ENCODE results near the gene DNASE1L3. TPM values are rescaled to one million over a fixed set of nuclear protein-coding genes. Genes with fewer than 3 reads are reported as not detected.

The DNASE1L3 gene
- total and polyA plus RNA-seq, 2 of the 8 experiments (the other 6 are each of a cell fraction or from before 2014, with no cell fraction given), result not detected

- ChIA-PET POLR2A (ENCODE audit: partially characterized antibody) (interaction anchor here (0.7 kb wide), 1 partner anchor 110 kb away, joined by 3 read pairs; no protein-coding TSS in a partner anchor), CTCF (ENCODE audit: partially characterized antibody) (interaction anchor here (1.3 to 3.0 kb wide), 7 partner anchors 9 to 110 kb away, joined by 3 to 15 read pairs (median 6); partner anchors contain the start of genes DNASE1L3 and RPP14)
- FAIRE-seq (no peak), DNase-seq (ENCODE audit: low read depth in 1 of 2, low spot score in 2 of 2) (no peak)
- Histone ChIP-seq H3K27me3 (replicated peaks in 1 of 4; ENCODE audit: control insufficient read depth in 3 of 4, extremely low read depth in 1 of 4, insufficient read depth in 3 of 4, low read length in 3 of 4) (no peaks in the 10 kb centered on the region), H3K9ac (replicated peaks in 1 of 4; ENCODE audit: extremely low read depth in 1 of 4, low read depth in 3 of 4, low read length in 3 of 4) (no peak overlapping the region), H2BK12ac (ENCODE audit: low read depth, low read length) (no peak overlapping the region), H4K5ac (ENCODE audit: insufficient read length, low read depth, low read length) (no peak overlapping the region), H2BK120ac (replicated peaks; ENCODE audit: low read depth, low read length) (no peak overlapping the region), H4K20me1 (replicated peaks in 1 of 2; ENCODE audit: control insufficient read depth in 1 of 2, insufficient read depth in 2 of 2, low read length in 2 of 2) (no peaks in the 10 kb centered on the region), H3K56ac (replicated peaks; ENCODE audit: insufficient read length, low read depth, low read length) (no peak overlapping the region), H4K8ac (ENCODE audit: extremely low read depth, insufficient read depth, low read length) (no peak overlapping the region), H3K14ac (ENCODE audit: insufficient read length) (no peak overlapping the region), H3K18ac (ENCODE audit: extremely low read depth, low read length) (no peak overlapping the region), H3K9me3 (ENCODE audit: insufficient read depth in 2 of 2, low read depth in 1 of 2, low read length in 1 of 2) (no peaks in the 10 kb centered on the region), H2AK5ac (ENCODE audit: low read depth, low read length) (no peak overlapping the region), H3K79me2 (ENCODE audit: control insufficient read depth in 1 of 2, insufficient read depth in 2 of 2, low read length in 2 of 2) (no peaks in the 10 kb centered on the region), H2BK20ac (ENCODE audit: low read length) (no peak overlapping the region), H3K4me2 (ENCODE audit: insufficient read depth in 1 of 2, low read depth in 2 of 2, low read length in 2 of 2) (no peak overlapping the region), H3K4ac (replicated peaks; ENCODE audit: insufficient read length, low read depth, low read length) (no peak overlapping the region), H3K23ac (ENCODE audit: insufficient read length) (no peak overlapping the region), H3K79me1 (ENCODE audit: low read depth, low read length) (no peaks in the 10 kb centered on the region), H2BK15ac (ENCODE audit: low read length) (no peak overlapping the region), H3K4me1 (replicated peaks in 1 of 4; ENCODE audit: control insufficient read depth in 3 of 4, insufficient read depth in 4 of 4, low read length in 3 of 4) (no peaks in the 10 kb centered on the region), H3K23me2 (ENCODE audit: low read depth, low read length) (no peaks in the 10 kb centered on the region), H2AFZ (ENCODE audit: low read length) (no peak overlapping the region), H3K4me3 (ENCODE audit: extremely low read depth in 1 of 4, insufficient read depth in 2 of 4, low read depth in 3 of 4, low read length in 4 of 4) (no peak overlapping the region), H4K91ac (replicated peaks; ENCODE audit: insufficient read length, low read length) (no peak overlapping the region), H2BK5ac (ENCODE audit: low read depth, low read length) (no peak overlapping the region), H3K27ac (ENCODE audit: low read depth, low read length) (no peak overlapping the region), H3K36me3 (ENCODE audit: control insufficient read depth in 2 of 4, insufficient read depth in 4 of 4, low read length in 3 of 4) (no peaks in the 10 kb centered on the region)
- WGBS, 2 experiments (ENCODE audit: extremely low coverage in 1 of 2, insufficient coverage in 1 of 2, insufficient read length in 1 of 2, insufficient replicate concordance in 2 of 2, low coverage in 1 of 2, low lambda C conversion rate in 2 of 2, missing lambda C conversion rate in 1 of 2), result 88% methylated on average over 10 of the region's 10 CpGs; no CpG with 5 or more reads in 1 of the 2 experiments
- TF ChIP-seq RFX5 (IDR thresholded peaks at IDR 0.05; ENCODE audit: borderline replicate concordance, low read depth, low read length), result no peak
- no peak for TF ChIP-seq TAF7 (optimal IDR thresholded peaks at IDR 0.05; ENCODE audit: borderline replicate concordance, low read depth, low read length)
- no peak for TF ChIP-seq BRCA1 (IDR thresholded peaks at IDR 0.05; ENCODE audit: low read depth, low read length)
- no peak for TF ChIP-seq BCL11A (IDR thresholded peaks at IDR 0.05; ENCODE audit: low read depth in 2 of 2, low read length in 2 of 2)
- no peak for TF ChIP-seq RNF2 (IDR thresholded peaks at IDR 0.05; ENCODE audit: borderline replicate concordance, low read depth, low read length, missing control alignments, poor library complexity, severe bottlenecking)
- no peak for TF ChIP-seq GABPA (IDR thresholded peaks at IDR 0.05; ENCODE audit: borderline replicate concordance, insufficient read depth, low read length)
- TF ChIP-seq GTF2F1 (IDR thresholded peaks at IDR 0.05; ENCODE audit: borderline replicate concordance, low read depth, low read length), result no peak
- TF ChIP-seq CTBP2 (IDR thresholded peaks at IDR 0.05; ENCODE audit: borderline replicate concordance, insufficient read depth, insufficient read length, low read length), result no peak
- TF ChIP-seq PHF8 (conservative IDR thresholded peaks at IDR 0.05; ENCODE audit: low read depth, low read length), result no peak
- TF ChIP-seq TBP (IDR thresholded peaks at IDR 0.05; ENCODE audit: low read depth, low read length), result no peak
- no peak for TF ChIP-seq SIRT6 (IDR thresholded peaks at IDR 0.05; ENCODE audit: low read length)
- no peak for TF ChIP-seq KDM5A (IDR thresholded peaks at IDR 0.05; ENCODE audit: low read length)
- TF ChIP-seq TEAD4 (IDR thresholded peaks at IDR 0.05; ENCODE audit: low read depth, low read length), result no peak
- no peak for TF ChIP-seq NANOG (IDR thresholded peaks at IDR 0.05; ENCODE audit: insufficient read depth, low read depth, low read length, poor library complexity, severe bottlenecking)
Measured at GRCh38 chr3:58197588-58197987, 13.2 kb downstream of the DNASE1L3 start.

All from H1 (cell line).